Hepatocyte (in vitro differentiated cells): ENCODE results near the gene UBR3. TPM values are rescaled to one million over a fixed set of nuclear protein-coding genes. Genes with fewer than 3 reads are reported as not detected.

ENCODE experiments used
- DNase-seq: peaks from one replicate; pipeline ENCODE4 v3.0.0-alpha.2; 2016; ENCODE audit warnings: low spot score
- H2AFZ ChIP-seq: fragments of 200-600 bp; sonication (generic); 2 replicates; pipeline ENCODE4 v1.6.0; 2016; ENCODE audit warnings: antibody characterized with exemption, mild to moderate bottlenecking
- H3K27ac ChIP-seq: fragments of 200-600 bp; sonication (generic); 2 replicates; pipeline ENCODE4 v1.5.1; 2016; ENCODE audit warnings: mild to moderate bottlenecking
- H3K27me3 ChIP-seq: fragments of 200-600 bp; sonication (generic); 2 replicates; pipeline ENCODE4 v1.6.1; 2016
- H3K36me3 ChIP-seq: fragments of 200-600 bp; sonication (generic); replicated peaks from 2 replicates; pipeline ENCODE4 v1.5.1; 2016; ENCODE audit warnings: low read depth; ENCODE audit not compliant: insufficient read depth
- H3K4me1 ChIP-seq: fragments of 200-600 bp; sonication (generic); 2 replicates; pipeline ENCODE4 v1.5.1; 2016; ENCODE audit warnings: mild to moderate bottlenecking, moderate library complexity; ENCODE audit not compliant: insufficient read depth
- H3K4me2 ChIP-seq: fragments of 200-600 bp; sonication (generic); 2 replicates; pipeline ENCODE4 v1.6.0; 2016
- H3K4me3 ChIP-seq: fragments of 200-600 bp; sonication (generic); 2 replicates; pipeline ENCODE4 v1.5.1; 2016; ENCODE audit warnings: mild to moderate bottlenecking
- H3K79me2 ChIP-seq: fragments of 200-600 bp; sonication (generic); 2 replicates; pipeline ENCODE4 v1.6.0; 2017; ENCODE audit warnings: mild to moderate bottlenecking
- H3K9me2 ChIP-seq: fragments of 200-600 bp; sonication (generic); replicated peaks from 2 replicates; pipeline ENCODE4 v1.6.0; 2017; ENCODE audit warnings: mild to moderate bottlenecking; ENCODE audit not compliant: insufficient read depth
- H3K9me3 ChIP-seq: fragments of 200-600 bp; sonication (generic); 2 replicates; pipeline ENCODE4 v1.5.1; 2016; ENCODE audit warnings: low read depth, mild to moderate bottlenecking
- H4K20me1 ChIP-seq: fragments of 200-600 bp; sonication (generic); 2 replicates; pipeline ENCODE4 v1.6.0; 2016; ENCODE audit warnings: mild to moderate bottlenecking; ENCODE audit not compliant: insufficient read depth, poor library complexity, severe bottlenecking
- CTCF ChIP-seq: fragments of 200-600 bp; sonication (generic); IDR thresholded peaks from 2 replicates; pipeline ENCODE4 v1.5.1; 2016; ENCODE audit warnings: antibody characterized with exemption, mild to moderate bottlenecking; ENCODE audit not compliant: poor library complexity
- EZH2 ChIP-seq: fragments of 200-600 bp; sonication (generic); IDR thresholded peaks from 2 replicates; pipeline ENCODE4 v1.6.1; 2016; ENCODE audit warnings: antibody characterized with exemption, mild to moderate bottlenecking, borderline replicate concordance
- EZH2phosphoT487 ChIP-seq: fragments of 200-600 bp; sonication (generic); IDR thresholded peaks from one replicate; pipeline ENCODE4 v1.6.1; 2018; ENCODE audit warnings: antibody characterized with exemption, mild to moderate bottlenecking, low read depth, moderate library complexity; ENCODE audit not compliant: unreplicated experiment, severe bottlenecking
- WGBS: methylation state at CpG from one replicate; pipeline ENCODE4 v1.1.6; 2016; ENCODE audit warnings: low lambda C conversion rate; ENCODE audit errors: missing lambda C conversion rate; 5-methylcytosine and 5-hydroxymethylcytosine counted together
- polyA plus RNA-seq: library from polyadenylated mRNA; unstranded; fragments of >200 nt; fragmentation: Nextera tagmentation; extraction: Ambion mirVana; gene quantifications from 2 replicates; pipeline ENCODE4 v1.2.1, GENCODE V29; 2016
- total RNA-seq: library from RNA; depleted of rRNA; stranded (reverse); fragments of >200 nt; gene quantifications from 2 replicates; pipeline ENCODE4 v1.2.3, GENCODE V29; 2014

The UBR3 gene
- total RNA-seq, result 40.4 and 49.2 TPM in 2 replicates
- 10.1 and 10.2 TPM in 2 replicates for polyA plus RNA-seq

GRCh38 chr2:169827272-169828140 lies at the start of gene UBR3:
UBR3 (plus strand) TSS chr2:169827454; CDS start chr2:169827508, 54 bp downstream.
- no peaks in the 10 kb centered on the region for H3K9me2 ChIP-seq
- no peaks in the 10 kb centered on the region for H3K27me3 ChIP-seq
- peak within 1 kb of the TSS; percentile 80 for H2AFZ ChIP-seq
- H3K36me3 ChIP-seq, result no peaks in the 10 kb centered on the region
- H3K9me3 ChIP-seq, result no peaks in the 10 kb centered on the region
- peak within 1 kb of the TSS; percentile 93 for H3K4me2 ChIP-seq
- TF ChIP-seq EZH2phosphoT487, result no peak
- no peak for TF ChIP-seq EZH2
- no peak for TF ChIP-seq CTCF
- H3K79me2 ChIP-seq, result peaks cover 63% of the 10 kb centered on the region
- peak; percentile 96 for DNase-seq
- peaks cover 8% of the 10 kb centered on the region for H3K4me1 ChIP-seq
- peak within 1 kb of the TSS; percentile 96 for H3K4me3 ChIP-seq
- peaks cover 42% of the 10 kb centered on the region for H4K20me1 ChIP-seq
- WGBS, result under 1% methylated on average over 92 of the region's 104 CpGs
- peak within 1 kb of the TSS; percentile 85 for H3K27ac ChIP-seq

- Histone ChIP-seq H3K4me1 (no peaks in the 10 kb centered on the region), H3K4me2 (no peak overlapping the region), H3K9me3 (no peaks in the 10 kb centered on the region), H3K27ac (no peak overlapping the region), H3K9me2 (no peaks in the 10 kb centered on the region), H2AFZ (no peak overlapping the region), H3K36me3 (no peaks in the 10 kb centered on the region), H3K79me2 (no peaks in the 10 kb centered on the region), H3K27me3 (no peaks in the 10 kb centered on the region), H3K4me3 (no peak overlapping the region), H4K20me1 (no peaks in the 10 kb centered on the region)
- DNase-seq, result no peak
- WGBS, result 96% methylated on average over 3 of the region's 3 CpGs
- TF ChIP-seq EZH2phosphoT487 (no peak), CTCF (no peak), EZH2 (no peak)
Measured at GRCh38 chr2:169778446-169778845, 48.8 kb upstream of the UBR3 start.

DNA sequence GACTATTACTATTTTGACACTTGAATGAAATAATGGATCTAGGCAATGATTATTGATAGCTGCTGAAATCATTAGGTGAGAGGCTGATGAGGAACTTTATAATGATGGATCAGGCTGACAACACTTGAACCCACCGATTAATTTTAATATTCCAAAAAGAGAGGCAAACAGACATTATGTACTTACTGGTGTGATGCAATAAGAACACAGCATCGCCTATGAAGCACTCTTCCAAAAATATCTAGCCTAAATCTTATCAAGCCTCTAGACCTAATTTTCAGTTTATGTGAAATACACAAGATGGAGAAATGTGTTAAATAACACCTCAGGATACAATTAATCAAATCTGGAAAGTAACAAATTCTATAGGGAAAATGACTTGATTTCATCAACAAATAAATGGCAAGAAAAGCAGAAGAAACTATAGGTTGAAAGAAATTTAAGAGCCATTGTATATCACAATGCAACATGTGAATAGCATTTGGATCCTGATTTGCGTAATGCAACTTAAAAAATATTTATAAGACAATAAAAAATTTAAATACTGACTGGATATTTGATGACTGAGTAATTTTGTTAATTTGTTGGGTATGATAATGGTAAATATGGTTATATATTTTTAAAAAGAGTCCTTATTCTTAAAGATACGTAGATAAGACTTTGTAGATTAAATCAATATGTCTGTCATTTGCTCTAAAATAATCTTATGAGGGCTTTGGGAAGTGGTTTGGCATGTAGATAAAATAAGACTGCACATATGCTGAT lies 45.8 kb upstream of the UBR3 start:
- H3K4me1 ChIP-seq, result no peaks in the 10 kb centered on the region
- TF ChIP-seq EZH2phosphoT487 (no peak), EZH2 (no peak), CTCF (no peak)
- no peak overlapping the region for H2AFZ ChIP-seq
- no peaks in the 10 kb centered on the region for H3K79me2 ChIP-seq
- H3K27ac ChIP-seq, result no peak overlapping the region
- H3K36me3 ChIP-seq, result no peaks in the 10 kb centered on the region
- H3K9me2 ChIP-seq, result no peaks in the 10 kb centered on the region
- WGBS, result 83% methylated on average over 4 of the region's 4 CpGs
- H4K20me1 ChIP-seq, result no peaks in the 10 kb centered on the region
- no peak overlapping the region for H3K4me3 ChIP-seq
- no peaks in the 10 kb centered on the region for H3K9me3 ChIP-seq
- H3K27me3 ChIP-seq, result no peaks in the 10 kb centered on the region
- H3K4me2 ChIP-seq, result no peak overlapping the region
- no peak for DNase-seq
